HG02885 (cell line): ENCODE data around the gene FBP2.

ENCODE experiments used
- ATAC-seq: cut with Tn5 transposase; IDR thresholded peaks from one replicate; pipeline ENCODE4 v1.9.1; 2021; ENCODE audit warnings: mild to moderate bottlenecking; ENCODE audit not compliant: unreplicated experiment, poor library complexity

FBP2 gene

GRCh38 chr9:94511134-94511954, 82.3 kb downstream of the FBP2 start:
- ATAC-seq: no peak
